Measurements from ENCODE around the gene ITGAL. TPM values are rescaled to one million over a fixed set of nuclear protein-coding genes. Genes with fewer than 3 reads are reported as not detected.

The ITGAL gene
- total and polyA plus RNA-seq, 2 of the 8 experiments (the other 6 are each of a cell fraction or from before 2014, with no cell fraction given) = not detected

DNA sequence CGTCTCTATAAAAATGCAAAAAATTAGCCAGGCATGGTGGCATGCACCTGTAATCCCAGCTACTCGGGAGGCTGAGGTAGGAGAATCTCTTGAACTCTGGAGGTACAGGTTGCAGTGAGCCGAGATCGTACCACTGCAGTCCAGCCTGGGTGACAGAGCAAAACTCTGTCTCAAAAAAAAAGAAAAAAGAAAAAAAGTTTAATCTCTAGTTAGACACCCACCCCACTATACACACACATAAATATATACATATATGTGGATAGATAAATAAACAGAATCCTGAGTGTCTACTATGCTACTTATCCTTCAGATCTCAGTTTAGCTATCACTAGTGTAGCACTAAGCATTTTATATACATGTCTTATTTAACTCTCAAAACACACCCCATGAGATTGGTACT, 18.7 kb downstream of the ITGAL start (continued):
- TF ChIP-seq CHD7 (IDR thresholded peaks at IDR 0.05; ENCODE audit: insufficient replicate concordance, low read length) = no peak
